A673 (cell line): ENCODE data around the gene EPHA5. TPM values are rescaled to one million over a fixed set of nuclear protein-coding genes. Genes with fewer than 3 reads are reported as not detected.

Experiments
- BruUV-seq: library from RNA; stranded (reverse); fragments of 400-500 nt; replicated peaks from 2 replicates; lab custom pipeline; 2021; lab: Mats Ljungman, UMichigan
- CTCF ChIA-PET: fragments of 300-600 bp; sonication (Branson Sonifier 250); formaldehyde crosslinking; loops from one replicate; lab custom pipeline; 2022; ENCODE audit warnings: antibody characterized with exemption; lab: Charles Lee
- POLR2A ChIA-PET: fragments of 300-600 bp; sonication (Branson Sonifier 250); formaldehyde crosslinking; loops from one replicate; lab custom pipeline; 2022; ENCODE audit warnings: antibody characterized with exemption; ENCODE audit not compliant: low non-redundant PET; lab: Charles Lee
- DNase-seq: peaks from one replicate; pipeline ENCODE4 v3.0.0-alpha.2; 2015; ENCODE audit warnings: low spot score
- H3K27ac ChIP-seq: fragments of 200-600 bp; sonication (generic); 2 replicates; pipeline ENCODE4 v1.5.1; 2016; ENCODE audit warnings: mixed run types, low read depth, mild to moderate bottlenecking, mixed read lengths, antibody characterized with exemption, low read length; ENCODE audit not compliant: poor library complexity, severe bottlenecking
- H3K27me3 ChIP-seq: fragments of 200-600 bp; sonication (generic); replicated peaks from 2 replicates; pipeline ENCODE4 v1.6.1; 2017; ENCODE audit warnings: mixed run types, low read depth, mild to moderate bottlenecking, mixed read lengths, antibody characterized with exemption, low read length; ENCODE audit not compliant: insufficient read depth, poor library complexity
- H3K36me3 ChIP-seq: fragments of 200-600 bp; sonication (generic); 2 replicates; pipeline ENCODE4 v1.6.1; 2016; ENCODE audit warnings: mixed run types, mild to moderate bottlenecking, mixed read lengths, antibody characterized with exemption, low read length; ENCODE audit not compliant: insufficient read depth, poor library complexity, severe bottlenecking
- H3K4me1 ChIP-seq: fragments of 200-600 bp; sonication (generic); 2 replicates; pipeline ENCODE4 v1.6.1; 2017; ENCODE audit warnings: mixed run types, mild to moderate bottlenecking, mixed read lengths, antibody characterized with exemption, low read length; ENCODE audit not compliant: insufficient read depth, poor library complexity, severe bottlenecking
- H3K4me3 ChIP-seq: fragments of 200-600 bp; sonication (generic); 2 replicates; pipeline ENCODE4 v1.5.1; 2016; ENCODE audit warnings: low read depth, mixed run types, mild to moderate bottlenecking, mixed read lengths, low read length; ENCODE audit not compliant: poor library complexity, severe bottlenecking
- H3K9me3 ChIP-seq: fragments of 200-600 bp; sonication (generic); 2 replicates; pipeline ENCODE4 v1.6.1; 2016; ENCODE audit warnings: mixed run types, low read depth, mild to moderate bottlenecking, mixed read lengths, antibody characterized with exemption, low read length; ENCODE audit not compliant: poor library complexity, severe bottlenecking
- CTCF ChIP-seq: fragments of 300-800, 200-600 bp; sonication (generic); conservative IDR thresholded peaks from 2 replicates; pipeline ENCODE4 v1.5.1; 2017; ENCODE audit warnings: low read depth, mild to moderate bottlenecking, antibody characterized with exemption, low read length, moderate library complexity, mixed read lengths
- EZH2 ChIP-seq: fragments of 200-600 bp; sonication (generic); IDR thresholded peaks from 2 replicates; pipeline ENCODE4 v1.6.1; 2017; ENCODE audit warnings: borderline replicate concordance, low read depth, mild to moderate bottlenecking, mixed read lengths, antibody characterized with exemption, low read length; ENCODE audit not compliant: poor library complexity, severe bottlenecking
- intact Hi-C: fragments of 100-400 bp; cut with micrococcal nuclease; formaldehyde crosslinking; loops from one replicate; pipeline ENCODE4 v1.10.0; 2022; ENCODE audit not compliant: unreplicated experiment
- total RNA-seq: library from RNA; stranded (reverse); gene quantifications from 2 replicates; pipeline ENCODE4 v1.2.3, GENCODE V29; 2021

The EPHA5 gene
- total RNA-seq, 1 experiment from 2014 or later = 6.0 TPM

GRCh38 chr4:65498606-65499005 is 171.7 kb downstream of the EPHA5 start:
- H3K27ac ChIP-seq = no peak overlapping the region
- ChIA-PET POLR2A (no interaction called here), CTCF (no interaction called here)
- no peak overlapping the region for H3K4me3 ChIP-seq
- H3K9me3 ChIP-seq = no peaks in the 10 kb centered on the region
- no peaks in the 10 kb centered on the region for H3K36me3 ChIP-seq
- TF ChIP-seq EZH2 (no peak), CTCF (no peak)
- no peaks in the 10 kb centered on the region for H3K4me1 ChIP-seq
- BruUV-seq = no TSS peak
- no peak for DNase-seq
- H3K27me3 ChIP-seq = no peaks in the 10 kb centered on the region
- intact Hi-C loops = no loop called here

GRCh38 chr4:65495439-65495838 is 174.8 kb downstream of the EPHA5 start:
- no peak for DNase-seq
- H3K36me3 ChIP-seq = no peaks in the 10 kb centered on the region
- H3K27me3 ChIP-seq = no peaks in the 10 kb centered on the region
- ChIA-PET POLR2A (no interaction called here), CTCF (no interaction called here)
- no peak overlapping the region for H3K4me3 ChIP-seq
- no peak overlapping the region for H3K27ac ChIP-seq
- intact Hi-C loops = no loop called here
- TF ChIP-seq EZH2 = no peak
- no peak for TF ChIP-seq CTCF
- BruUV-seq = no TSS peak
- H3K4me1 ChIP-seq = no peaks in the 10 kb centered on the region
- H3K9me3 ChIP-seq = no peaks in the 10 kb centered on the region

GRCh38 chr4:65482410-65482809 is 187.9 kb downstream of the EPHA5 start:
- Histone ChIP-seq H3K9me3 (no peaks in the 10 kb centered on the region), H3K27me3 (no peaks in the 10 kb centered on the region), H3K27ac (no peak overlapping the region), H3K4me1 (no peaks in the 10 kb centered on the region), H3K4me3 (no peak overlapping the region), H3K36me3 (no peaks in the 10 kb centered on the region)
- TF ChIP-seq CTCF (no peak), EZH2 (no peak)
- no TSS peak for BruUV-seq
- intact Hi-C loops = no loop called here
- no peak for DNase-seq
- ChIA-PET CTCF (no interaction called here), POLR2A (no interaction called here)
